NCI-H2107 treated with DMSO at 0.1 percent for 48 hours (cell line): ENCODE data around the gene MED13L.
"Not testable (repeated sequence)": the region's sequence is repeated elsewhere in the genome, so short reads cannot be mapped to it uniquely, and the experiment has no call there.

Source experiments
- DNase-seq: peaks from one replicate; lab custom pipeline; 2025; ENCODE audit not compliant: unreplicated experiment; lab: John Stamatoyannopoulos, UW

MED13L gene

DNA sequence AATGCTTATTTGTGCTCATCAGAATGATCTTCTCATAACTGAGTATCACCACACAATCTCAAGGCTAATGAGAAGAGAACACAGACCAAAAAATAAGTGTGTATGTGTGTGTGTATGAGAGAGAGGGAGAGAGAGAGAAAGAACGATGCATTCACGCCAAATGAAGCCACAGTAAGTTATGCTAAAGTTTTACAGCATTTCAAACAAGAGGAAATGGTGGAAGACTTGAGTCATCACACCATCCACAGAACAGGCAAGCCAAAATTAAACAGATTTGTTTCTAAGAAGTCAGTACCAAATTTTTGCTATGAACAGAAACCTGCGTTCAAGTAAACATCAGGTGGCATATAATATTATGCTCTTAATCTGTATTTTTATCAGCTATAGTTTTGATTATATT is 141.2 kb downstream of the MED13L start:
- no peak for DNase-seq

DNA sequence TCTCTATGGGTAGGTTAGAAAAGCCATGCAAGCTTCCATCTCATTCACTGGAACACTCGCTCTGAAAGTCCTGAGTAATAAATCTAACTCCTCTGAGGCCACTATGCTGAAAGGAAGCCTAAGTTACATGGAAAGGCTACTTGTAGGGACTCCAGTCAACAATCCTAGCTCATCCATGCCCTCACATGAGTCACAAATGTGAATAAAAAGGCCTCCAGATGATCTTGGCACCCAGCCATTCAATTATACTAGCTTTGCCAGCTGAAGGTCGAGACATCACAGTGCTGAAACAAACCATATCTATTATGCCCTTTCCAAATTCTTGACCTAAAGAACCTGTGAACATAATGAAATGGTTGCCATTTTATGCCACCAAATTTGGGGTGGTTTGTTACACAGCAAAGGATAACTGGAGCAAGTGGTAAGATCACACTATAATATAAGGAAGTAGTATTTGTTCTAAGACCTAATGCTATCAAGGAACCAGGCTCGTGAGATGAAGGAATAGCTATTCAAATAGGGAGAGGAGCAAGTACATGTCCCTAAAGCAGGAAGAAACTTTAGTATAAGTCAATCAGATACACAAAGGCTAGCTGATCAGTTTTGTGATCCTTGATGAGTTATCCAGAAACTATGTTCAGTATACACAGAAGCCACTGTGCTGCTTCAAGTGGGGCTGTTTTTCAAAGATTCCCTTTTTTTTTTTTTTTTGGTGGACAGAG is 142.1 kb downstream of the MED13L start:
- DNase-seq, result no peak

DNA sequence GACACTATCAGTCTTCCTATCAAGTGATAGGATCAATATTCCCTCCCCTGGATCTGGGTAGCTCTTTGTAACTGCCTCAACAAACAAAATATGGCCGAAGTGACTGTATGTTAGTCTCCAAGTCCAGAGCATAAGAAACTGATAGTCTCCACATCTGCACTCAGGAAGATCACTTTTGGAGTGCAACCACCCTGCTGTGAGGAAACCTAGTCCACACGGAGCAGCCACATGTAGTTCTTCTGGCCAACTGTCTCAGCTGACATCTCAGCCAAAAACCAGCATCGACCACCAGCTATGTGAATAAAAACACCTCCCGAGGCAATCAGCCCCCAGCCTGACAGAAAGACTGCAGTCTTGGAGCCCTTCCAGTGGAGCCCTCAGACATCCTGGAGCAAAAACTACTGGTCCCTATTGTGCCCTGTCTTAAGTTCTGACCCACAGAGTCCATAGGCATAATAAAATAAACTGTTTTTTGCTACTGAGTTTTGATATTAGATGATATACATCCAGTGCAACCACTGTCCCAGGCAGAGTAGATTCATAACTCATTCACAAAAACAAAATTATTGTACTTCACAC is 143.8 kb downstream of the MED13L start:
- no peak for DNase-seq

DNA sequence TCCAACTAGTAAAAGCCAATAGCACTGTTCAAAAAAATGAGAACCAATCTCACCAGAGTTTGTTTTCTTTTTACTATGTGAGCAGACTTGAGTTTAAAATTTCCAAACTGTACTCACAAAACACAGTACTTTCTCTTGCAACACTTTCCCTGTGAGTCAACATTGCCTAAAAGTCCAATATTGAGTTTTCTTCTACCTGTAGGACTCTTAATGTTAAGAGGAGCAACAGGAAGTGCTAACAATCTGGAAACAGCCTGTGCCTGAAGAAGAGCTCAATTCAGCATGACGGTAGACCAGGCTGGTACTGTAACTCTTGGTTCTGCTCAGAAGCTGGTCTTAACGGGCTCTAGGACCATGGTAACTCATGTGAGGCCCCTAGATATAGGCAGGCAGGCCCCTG is 144.3 kb downstream of the MED13L start:
- DNase-seq, result no peak

DNA sequence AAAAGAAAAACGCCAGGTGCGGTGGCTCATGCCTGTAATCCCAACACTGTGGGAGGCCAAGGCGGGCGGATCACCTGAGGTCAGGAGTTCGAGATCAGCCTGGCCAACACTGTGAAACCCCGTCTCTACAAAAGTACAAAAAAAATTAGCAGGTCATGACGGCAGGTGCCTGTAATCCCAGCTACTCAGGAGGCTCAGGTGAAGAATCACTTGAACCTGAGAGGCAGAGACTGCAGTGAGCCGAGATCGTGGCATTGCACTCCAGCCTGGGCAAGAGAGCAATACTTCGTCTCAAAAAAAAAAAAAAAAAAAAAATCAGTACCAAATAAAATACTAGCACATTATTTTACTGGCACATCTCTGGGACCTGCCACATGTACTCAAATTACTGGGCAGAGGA is 145.5 kb downstream of the MED13L start:
- not testable (repeated sequence) for DNase-seq

DNA sequence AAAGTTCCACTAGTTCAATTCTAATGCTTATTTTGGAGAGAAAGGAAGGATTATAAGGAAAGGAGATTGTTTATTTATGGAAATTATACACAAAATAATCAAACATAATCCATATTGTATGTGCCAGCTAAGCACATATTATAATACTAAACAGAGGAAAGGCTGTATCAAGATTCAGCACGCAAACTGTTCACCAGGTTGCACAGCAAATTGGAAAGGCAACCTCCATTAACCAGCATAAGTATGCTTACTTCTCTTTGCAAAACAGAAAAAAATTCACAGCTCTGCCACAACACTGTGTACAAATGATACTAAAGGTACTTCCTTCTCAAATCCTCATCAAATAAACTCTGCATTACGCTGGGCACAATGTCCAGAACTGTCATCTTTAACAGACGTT is 146.3 kb downstream of the MED13L start:
- DNase-seq, result no peak

DNA sequence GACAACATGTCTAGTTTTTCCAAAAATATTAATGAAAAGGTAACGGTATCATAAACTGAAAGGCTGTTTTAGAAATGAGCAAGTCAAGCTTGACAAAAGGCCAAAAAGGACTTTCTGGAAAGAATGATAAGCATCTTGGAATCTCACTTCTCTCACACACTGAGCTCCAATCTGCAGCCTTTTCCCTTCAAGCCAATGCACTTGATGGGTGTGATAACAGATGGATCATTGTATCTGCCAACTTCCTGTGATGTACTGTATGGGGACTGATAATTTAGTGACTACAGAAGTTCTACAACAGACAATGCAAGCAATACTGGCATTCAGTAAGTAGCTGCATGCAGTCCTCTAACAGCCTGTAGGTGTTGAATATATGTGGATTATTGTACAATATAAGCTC is 147.1 kb downstream of the MED13L start:
- no peak for DNase-seq

DNA sequence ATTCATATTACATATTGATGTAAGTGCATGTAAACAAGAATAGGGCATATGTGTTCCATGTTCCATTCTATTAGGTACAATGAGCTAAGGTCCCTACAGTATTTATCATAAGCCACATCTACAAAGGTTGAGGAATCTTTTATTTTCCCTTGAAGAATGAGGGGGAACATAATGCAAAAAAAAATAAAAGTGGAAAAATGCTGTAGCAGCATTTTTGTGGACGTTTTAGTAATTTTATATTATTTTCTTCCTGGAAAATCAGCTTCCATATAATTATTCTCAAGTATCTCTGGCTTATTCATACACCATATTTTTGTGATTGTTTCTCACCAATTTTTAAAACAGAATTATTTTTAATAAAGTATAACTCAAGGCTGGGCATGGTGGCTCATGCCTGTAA is 148.7 kb downstream of the MED13L start:
- DNase-seq, result no peak

DNA sequence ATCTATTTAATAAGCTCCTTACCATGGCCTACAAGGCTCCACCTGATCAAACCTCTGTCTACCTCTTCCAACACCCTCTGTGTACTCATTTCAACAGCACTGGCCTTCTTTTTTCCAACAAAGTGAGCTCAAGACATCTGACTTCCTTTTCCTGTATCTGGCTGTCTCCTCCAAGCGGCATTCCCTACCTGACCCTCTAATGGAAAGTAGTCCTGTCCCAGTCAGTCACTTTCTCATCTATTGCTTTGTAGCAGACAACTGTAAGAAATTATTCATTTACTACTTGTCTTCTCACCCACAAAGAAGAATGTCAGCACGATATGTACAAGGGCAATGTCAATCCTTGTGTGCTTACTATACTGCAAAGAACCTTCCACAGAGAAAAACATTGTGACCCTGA is 149.6 kb downstream of the MED13L start:
- no peak for DNase-seq

DNA sequence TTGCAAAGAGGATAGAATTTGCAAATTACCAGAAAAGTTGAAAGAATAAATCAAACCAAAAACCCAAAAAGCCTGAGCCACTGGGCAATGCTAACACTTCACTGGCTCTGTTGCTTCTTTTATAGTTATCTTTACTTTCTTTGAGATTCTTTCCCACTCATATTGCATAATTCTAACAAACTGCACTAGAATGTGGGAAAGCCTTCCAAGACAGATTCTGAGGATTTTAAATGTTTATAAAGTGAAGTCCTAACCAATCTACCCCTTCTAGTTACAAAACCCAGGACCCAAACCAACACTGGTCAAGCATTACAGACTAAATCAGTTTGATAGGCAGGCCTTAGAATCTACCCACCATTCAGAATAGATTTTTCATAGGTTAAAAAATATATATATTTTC is 150.9 kb downstream of the MED13L start:
- DNase-seq, result no peak

DNA sequence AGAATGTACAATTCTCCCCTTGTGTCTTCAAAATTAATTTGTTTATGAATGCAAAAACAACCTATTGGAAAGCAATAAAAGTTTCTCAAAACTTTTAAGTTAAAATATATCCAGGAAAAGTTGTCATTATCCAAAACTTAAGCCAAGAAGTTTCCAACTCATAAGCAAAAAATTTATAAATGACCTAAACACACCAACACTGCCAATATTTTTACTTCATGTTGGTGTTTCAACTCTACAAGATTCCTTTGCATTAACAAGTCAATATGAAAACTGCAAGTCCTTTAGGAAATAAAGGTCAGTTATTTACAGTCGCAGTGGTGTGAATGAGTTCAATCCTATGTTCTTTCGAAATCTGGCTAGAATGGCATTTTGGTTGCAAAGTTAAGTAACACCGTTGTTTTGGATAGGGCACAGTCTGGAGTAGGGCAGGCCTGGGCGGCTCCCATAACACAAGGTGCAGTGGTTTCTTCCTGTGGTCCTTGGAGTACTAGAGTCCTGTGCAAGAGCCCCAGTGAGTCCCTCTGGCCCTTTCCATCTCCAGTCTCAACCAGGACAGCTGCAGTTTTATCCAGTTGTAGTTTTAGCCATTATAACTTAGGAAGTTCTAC is 151.4 kb downstream of the MED13L start:
- no peak for DNase-seq

DNA sequence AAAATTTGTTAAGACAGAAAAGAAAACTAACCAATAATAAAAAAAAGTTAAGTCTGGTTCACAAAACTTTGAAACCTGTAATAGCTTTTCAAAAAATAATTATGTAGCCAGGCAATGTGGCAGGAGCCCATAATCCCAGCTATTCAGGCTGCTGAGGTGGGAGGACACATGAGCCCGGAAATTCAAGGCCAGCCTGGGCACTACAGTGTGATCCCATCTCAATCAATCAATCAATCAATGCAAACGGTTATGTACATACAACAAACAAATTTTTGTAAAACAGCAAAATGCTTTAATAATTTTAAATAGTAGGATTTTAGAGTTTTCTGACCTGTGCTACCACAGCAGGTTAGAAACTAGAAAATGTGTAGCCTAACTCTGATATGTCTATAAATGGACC is 152.4 kb downstream of the MED13L start:
- no peak for DNase-seq

DNA sequence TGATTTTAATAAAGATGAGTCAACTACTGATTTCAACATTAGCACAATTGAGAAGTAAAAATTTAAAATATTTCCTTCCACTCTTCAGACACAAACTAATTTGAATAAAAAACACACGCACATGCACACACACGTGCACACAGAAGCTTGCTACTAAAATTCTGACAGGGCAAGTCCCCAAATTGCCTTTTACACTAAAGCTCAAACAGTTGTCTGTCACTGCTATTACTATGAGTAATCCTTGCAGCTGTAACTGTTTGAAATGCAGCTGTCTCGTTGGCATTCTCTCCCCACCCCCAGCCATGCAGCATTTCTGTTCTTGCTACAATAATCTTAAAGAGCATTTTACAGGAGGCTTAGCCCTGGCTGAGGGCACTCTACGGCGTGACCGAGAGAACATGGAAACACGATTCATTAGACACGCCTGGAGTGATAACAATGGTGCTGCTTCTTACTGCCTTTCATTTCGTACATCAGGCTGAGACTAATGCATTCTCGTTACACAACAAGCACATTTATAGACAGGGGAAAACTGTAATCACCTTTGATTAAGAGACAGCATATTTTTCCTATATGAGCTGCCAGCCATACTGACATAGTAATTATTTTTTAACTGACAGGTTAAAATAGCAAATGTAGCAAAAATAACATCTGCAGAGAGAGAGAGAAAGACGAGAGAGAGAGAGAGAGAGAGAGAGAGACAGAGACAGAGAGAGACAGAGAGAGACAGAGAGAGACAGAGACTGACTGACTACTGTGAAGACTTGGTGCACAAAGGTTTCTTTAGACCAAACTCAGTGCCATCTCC is 153.8 kb downstream of the MED13L start:
- DNase-seq, result peak; percentile 99

DNA sequence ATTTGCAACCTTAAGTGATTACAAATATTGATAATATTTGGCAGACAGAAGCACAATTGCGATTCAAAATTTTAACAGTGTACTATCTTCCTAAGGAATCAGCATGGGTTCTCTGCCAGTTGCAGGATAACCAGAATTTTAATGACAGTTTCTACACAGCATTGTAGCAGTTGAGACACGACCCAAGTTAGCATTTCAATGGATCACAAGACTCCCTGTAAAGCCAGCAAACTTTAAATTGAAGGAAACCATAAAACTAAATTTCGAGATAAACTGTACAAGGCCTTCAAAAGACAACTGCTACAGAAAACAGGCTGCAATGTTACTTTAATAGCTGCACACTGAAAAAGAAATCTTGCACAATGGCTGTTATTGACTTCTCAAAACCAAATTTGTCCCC is 154.9 kb downstream of the MED13L start:
- no peak for DNase-seq

DNA sequence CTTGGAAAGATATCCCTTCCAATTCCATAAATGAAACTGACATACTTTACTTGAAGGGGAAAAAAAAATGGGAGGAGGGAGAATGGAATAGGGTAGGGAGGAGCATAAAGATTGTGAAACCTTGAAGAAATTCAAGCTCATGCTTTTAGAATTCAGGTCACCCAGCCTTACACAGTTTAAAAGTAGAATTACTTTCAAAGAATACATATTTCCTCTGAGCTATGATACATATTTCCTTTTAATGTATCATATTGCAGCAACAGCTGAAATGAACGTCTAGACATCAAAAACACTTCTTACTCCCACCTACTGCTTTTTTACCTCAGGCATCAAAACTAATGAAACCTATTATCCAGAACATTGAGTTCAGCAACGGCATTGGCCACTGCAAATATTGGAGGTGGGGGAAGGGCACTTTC is 156.0 kb downstream of the MED13L start:
- no peak for DNase-seq

DNA sequence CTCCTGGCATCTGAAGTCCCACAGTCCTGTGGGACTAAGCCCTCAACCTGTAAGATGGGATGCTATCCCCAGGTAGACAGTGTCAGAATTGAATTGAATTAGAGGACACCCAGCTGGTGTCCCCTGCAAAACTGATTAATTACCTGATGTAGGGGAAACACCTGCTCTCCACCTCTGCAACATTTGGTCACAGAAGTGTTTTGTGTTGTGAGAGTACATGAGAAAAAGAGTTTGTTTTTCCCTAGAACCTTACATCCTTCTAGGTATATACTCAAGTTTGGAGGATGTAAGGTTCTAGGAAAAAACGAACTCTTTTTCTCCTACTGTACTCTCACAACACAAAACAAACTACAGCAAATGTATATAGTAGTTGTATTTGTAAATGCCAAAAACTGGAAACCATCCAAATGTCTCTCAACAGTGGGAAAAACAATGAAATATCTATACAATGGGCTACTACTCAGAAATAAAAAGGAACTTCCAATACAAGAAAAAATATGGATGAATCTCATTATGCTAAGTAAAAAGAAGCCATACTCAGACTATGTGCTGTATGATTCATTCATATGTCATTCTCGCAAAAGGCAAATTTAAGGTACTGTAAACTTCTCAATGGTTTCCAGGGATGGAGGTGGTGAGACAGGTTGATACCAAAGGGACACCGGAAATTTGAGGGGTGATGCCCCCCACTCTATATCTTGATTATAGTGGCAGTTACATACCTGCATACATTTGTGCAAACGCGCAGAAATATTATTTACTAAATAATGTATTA is 160.7 kb downstream of the MED13L start:
- DNase-seq, result peak; percentile 29

DNA sequence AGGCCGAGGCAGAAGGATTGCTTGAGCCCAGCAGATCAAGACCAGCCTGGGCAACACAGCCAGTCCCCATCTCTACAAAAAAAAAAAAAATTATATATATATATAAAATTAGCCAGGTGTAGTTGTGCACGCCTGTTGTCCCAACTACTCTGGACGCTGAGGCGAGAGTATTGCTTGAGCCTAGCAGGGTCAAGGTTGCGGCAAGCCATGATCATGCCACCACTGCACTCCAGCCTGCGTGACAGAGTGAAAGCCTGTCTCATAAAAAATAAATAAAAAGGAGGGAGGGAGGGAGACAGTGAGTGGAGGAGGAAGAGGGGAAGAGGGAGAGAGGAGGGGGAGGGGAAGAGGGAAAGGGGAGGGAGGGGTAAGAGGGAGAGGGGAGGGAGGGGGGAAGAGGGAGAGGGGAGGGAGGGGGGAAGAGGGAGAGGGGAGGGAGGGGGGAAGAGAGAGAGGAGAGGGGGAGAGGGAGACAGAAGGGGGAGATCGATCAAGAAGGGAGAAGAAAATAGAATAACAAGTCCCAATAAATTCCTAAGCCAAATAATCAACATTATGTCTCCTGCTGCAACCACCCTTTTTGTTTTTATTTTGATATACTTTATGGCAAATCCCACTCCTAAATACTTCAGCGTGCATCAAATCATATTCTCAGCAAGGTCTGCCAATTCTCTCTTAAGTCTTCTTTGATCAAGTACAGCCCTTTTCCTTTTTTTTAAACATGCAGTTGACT is 163.9 kb downstream of the MED13L start:
- no peak for DNase-seq

DNA sequence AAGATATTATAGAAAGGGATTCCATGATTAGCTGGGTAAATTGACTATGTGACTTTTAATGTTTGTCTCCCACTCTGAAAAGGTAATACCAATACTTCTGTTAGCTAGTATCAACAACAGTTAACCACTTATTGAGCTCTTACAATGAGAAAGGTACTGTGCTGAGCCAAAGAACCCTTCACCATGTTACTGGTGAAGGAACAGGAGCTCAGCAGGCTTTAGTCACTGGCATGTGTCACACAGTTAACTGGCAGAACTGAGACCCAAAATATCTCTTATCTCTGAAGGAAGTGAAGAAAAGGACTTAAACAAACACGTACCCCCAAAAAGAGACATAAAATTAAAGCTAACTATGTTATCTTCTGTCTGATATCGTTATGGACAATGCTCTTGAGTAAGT is 170.6 kb downstream of the MED13L start:
- no peak for DNase-seq

DNA sequence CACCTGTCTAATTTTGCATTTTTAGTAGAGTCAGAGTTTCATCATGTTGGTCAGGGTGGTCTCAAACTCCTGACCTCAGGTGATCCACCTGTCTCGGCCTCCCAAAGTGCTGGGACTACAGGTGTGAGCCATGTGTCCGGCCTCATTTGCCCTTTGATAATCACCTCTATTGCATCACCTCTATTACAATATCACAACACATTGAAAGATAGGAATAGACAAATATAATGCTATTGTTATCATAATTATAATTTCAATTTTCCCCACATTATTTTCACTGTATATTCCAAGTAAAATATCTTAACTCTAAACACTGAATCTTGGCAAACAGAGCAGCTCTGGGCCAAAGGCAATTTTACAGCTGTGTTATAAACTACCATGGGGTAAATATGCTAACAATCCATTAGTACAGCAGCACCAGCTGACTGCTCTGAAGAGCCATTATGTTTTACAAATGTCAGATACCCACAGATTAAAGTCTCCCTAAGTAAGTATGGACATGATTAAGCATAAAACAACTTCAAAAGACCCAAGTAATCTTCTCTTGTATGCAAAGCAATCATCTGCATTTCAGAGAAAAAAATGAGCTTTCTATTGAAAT is 173.2 kb downstream of the MED13L start:
- peak; percentile 11 for DNase-seq

DNA sequence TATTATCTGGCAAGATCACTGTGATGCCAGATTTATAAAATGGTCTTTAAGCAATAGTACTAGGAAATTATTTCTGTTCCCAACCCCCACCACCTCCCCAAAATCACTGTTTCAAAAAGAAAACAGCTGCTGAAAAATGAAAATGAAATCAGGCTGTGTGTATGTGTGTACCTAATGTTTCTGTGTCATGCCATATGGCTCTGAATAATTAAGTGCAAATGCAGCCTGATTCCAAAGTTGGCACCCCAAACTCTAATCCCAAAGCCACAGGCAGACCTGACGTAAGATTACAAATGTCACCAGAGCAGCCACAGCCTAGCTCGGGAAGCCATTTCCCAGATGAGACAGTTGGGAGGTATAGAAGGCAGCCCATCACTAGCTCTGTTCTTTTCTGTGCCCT is 175.5 kb downstream of the MED13L start:
- DNase-seq, result no peak
